ENCODE results near the gene SIM1. TPM values are rescaled to one million over a fixed set of nuclear protein-coding genes. Genes with fewer than 3 reads are reported as not detected.

SIM1 gene
- polyA plus RNA-seq, 6 donors from 2014 or later: not detected

DNA sequence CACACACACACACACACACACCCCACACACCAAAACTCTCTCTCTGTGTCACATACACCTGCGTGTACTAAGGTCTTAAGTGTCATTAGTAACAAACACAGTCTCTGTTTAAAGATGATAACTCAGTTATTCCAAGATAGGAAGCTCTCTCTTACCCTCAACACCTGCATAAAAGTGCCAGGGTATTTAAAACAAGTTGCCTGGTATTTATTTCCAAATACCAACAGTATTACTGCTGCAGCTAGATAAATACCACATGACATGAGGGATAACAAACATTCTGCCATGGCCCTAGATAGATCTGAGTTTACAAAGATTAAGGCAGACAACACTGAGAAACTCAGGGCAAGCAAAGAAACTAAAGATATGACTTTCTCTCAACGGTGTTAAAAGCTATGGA lies 118.5 kb downstream of the SIM1 start:
- DNase-seq: no peak
- H3K36me3 Mint-ChIP-seq: no peaks in the 10 kb centered on the region
- no peak overlapping the region for H3K27ac Mint-ChIP-seq
- peaks cover 0 to 3% (median 0%) of the 10 kb centered on the region in 3 donors for H3K27me3 Mint-ChIP-seq
- H3K4me1 Mint-ChIP-seq: no peaks in the 10 kb centered on the region
- H3K9me3 Mint-ChIP-seq: peaks cover 0 to 3% (median 0%) of the 10 kb centered on the region in 7 donors
- H3K4me3 Mint-ChIP-seq: no peak overlapping the region
- no peak for ATAC-seq (ENCODE audit: low read depth in 2 of 2)

DNA sequence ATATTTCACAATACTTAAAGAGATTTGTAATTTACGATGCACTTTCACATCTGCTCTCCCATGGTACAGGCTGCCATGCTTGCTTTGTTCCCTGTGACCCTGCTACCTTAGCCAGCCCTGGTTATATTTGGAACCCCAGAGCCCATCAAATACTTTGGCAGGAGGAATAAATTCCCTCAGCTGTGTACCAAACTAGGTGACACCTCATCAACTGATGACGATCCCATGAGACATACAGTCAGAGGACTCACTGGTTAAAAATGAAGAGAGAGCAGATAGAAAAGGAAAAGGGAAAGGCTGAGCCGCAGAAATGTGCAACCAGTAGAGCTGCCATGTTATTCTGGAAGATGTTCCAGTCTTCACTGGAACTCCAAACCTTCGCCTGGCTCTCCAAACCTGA lies 120.0 kb downstream of the SIM1 start:
- H3K4me1 Mint-ChIP-seq: no peaks in the 10 kb centered on the region
- DNase-seq: no peak
- no peaks in the 10 kb centered on the region for H3K36me3 Mint-ChIP-seq
- no peak for ATAC-seq (ENCODE audit: low read depth in 2 of 2)
- no peak overlapping the region for H3K4me3 Mint-ChIP-seq
- peaks cover 0 to 3% (median 0%) of the 10 kb centered on the region in 3 donors for H3K27me3 Mint-ChIP-seq
- peaks cover 0 to 6% (median 0%) of the 10 kb centered on the region in 7 donors for H3K9me3 Mint-ChIP-seq
- no peak overlapping the region for H3K27ac Mint-ChIP-seq

- Mint-ChIP-seq H3K36me3 (no peaks in the 10 kb centered on the region), H3K27ac (no peak overlapping the region), H3K27me3 (peaks cover 0 to 3% (median 0%) of the 10 kb centered on the region in 3 donors), H3K9me3 (peaks cover 0 to 7% (median 0%) of the 10 kb centered on the region in 7 donors), H3K4me3 (no peak overlapping the region), H3K4me1 (no peaks in the 10 kb centered on the region)
- ATAC-seq (ENCODE audit: low read depth in 2 of 2) (no peak), DNase-seq (no peak)
Observed at GRCh38 chr6:100344321-100344720, 120.4 kb downstream of the SIM1 start.

GRCh38 chr6:100343316-100344077 lies 121.2 kb downstream of the SIM1 start:
- Mint-ChIP-seq H3K27ac (no peak overlapping the region), H3K27me3 (peaks cover 0 to 3% (median 0%) of the 10 kb centered on the region in 3 donors), H3K4me3 (no peak overlapping the region), H3K9me3 (peaks cover 0 to 7% (median 0%) of the 10 kb centered on the region in 7 donors), H3K36me3 (no peaks in the 10 kb centered on the region), H3K4me1 (no peaks in the 10 kb centered on the region)
- no peak for DNase-seq
- no peak for ATAC-seq (ENCODE audit: low read depth in 2 of 2)

DNA sequence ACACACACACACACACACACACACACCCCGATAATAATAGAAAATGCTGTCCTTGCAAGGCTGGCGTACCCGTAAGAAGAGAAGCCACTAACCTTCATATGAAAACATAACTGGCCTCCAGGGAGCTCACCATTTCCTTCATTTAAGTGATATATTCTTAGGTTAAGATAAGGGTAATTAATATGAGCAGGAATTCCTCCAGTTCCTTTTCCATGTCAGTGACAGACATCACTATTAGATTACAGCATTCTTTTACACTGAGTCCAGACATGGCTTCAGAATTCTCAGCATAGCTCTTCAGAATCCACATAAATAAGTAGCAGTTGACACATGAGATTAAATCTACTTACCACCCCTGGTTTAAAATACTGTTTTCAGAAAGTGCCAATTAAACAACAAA lies 121.9 kb downstream of the SIM1 start:
- DNase-seq (no peak), ATAC-seq (ENCODE audit: low read depth in 2 of 2) (no peak)
- Mint-ChIP-seq H3K4me3 (no peak overlapping the region), H3K36me3 (no peaks in the 10 kb centered on the region), H3K4me1 (no peaks in the 10 kb centered on the region), H3K27me3 (peaks cover 0 to 3% (median 0%) of the 10 kb centered on the region in 3 donors), H3K27ac (no peak overlapping the region), H3K9me3 (peaks cover 0 to 7% (median 0%) of the 10 kb centered on the region in 7 donors)

DNA sequence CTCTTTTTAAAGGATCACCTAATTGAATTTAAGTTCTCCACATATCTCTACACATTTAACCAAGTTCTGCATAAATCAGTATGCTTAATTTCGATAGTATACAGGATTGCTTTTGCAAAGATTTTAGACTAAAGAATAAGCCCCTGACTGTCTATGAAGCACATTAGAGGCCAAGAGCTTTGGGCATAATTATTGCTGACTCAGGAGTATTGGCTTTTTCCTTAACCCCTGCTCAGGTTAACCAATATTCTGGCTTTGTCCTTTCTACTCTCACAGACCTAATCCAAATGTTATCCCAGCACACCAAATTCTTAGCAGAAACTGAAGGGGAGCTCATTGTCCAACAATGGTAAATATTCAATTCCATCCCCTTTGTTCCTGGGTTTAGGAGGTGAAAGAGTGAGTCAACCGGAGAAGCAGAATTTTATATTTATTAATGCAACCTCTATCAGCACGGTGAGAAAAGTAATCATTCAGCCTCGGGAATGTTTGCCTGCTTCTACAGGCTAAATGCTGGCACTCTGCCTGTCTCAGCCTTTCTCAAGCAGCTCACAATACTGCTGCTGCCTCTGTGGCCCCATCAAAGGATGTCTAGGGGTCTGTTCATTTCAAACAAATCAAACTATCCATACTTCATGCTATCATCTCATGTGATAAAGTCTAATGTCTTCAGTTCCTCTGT lies 125.0 kb downstream of the SIM1 start:
- Mint-ChIP-seq H3K9me3 (peaks cover 0 to 7% (median 0%) of the 10 kb centered on the region in 7 donors), H3K36me3 (no peaks in the 10 kb centered on the region), H3K4me1 (no peaks in the 10 kb centered on the region), H3K4me3 (no peak overlapping the region), H3K27me3 (peaks cover 0 to 3% (median 0%) of the 10 kb centered on the region in 3 donors), H3K27ac (peak overlapping the region in 1 of 6 donors; percentile 18)
- no peak for DNase-seq
- ATAC-seq (ENCODE audit: low read depth in 2 of 2): no peak

DNA sequence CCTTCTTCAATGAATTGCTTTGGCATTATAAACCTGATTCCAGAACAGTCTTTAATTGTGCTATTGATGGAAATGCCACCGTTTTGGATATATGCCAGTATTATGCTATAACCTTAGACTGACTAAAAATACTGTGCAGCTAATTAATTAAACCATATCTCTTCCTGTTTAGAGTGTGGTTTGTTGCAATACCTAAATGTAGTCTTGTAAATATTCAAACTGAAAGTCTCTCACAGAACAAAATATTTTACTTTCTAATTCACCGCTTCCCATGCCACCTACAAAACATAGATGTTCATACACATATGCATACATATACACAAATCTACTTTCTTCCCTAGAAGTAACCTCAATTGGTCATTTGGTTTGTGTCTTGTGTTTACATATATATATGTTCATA lies 126.6 kb downstream of the SIM1 start:
- Mint-ChIP-seq H3K4me1 (no peaks in the 10 kb centered on the region), H3K36me3 (no peaks in the 10 kb centered on the region), H3K4me3 (no peak overlapping the region), H3K27ac (no peak overlapping the region), H3K9me3 (peaks cover 0 to 6% (median 0%) of the 10 kb centered on the region in 7 donors), H3K27me3 (peaks cover 0 to 3% (median 0%) of the 10 kb centered on the region in 3 donors)
- no peak for ATAC-seq (ENCODE audit: low read depth in 2 of 2)
- no peak for DNase-seq

DNA sequence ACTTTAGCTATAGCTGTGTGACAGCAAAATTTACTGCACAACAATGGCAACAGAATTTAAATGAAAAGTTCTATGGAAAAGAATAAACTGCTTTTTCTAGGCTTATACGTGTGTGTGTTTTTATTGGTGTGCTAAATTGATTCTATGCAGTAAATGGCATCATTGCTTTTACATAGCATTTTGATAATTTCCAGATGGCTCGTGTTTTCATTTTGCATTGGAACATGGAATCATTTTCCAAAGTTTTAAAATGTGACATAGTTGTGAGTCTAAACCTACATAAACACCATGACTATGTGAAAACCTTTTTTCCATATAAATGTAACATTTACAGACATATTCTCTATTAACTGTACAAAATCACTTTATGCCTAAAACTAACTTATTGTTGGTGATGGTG lies 127.8 kb downstream of the SIM1 start:
- DNase-seq (no peak), ATAC-seq (ENCODE audit: low read depth in 2 of 2) (no peak)
- no peaks in the 10 kb centered on the region for H3K27me3 Mint-ChIP-seq
- no peak overlapping the region for H3K27ac Mint-ChIP-seq
- H3K36me3 Mint-ChIP-seq: no peaks in the 10 kb centered on the region
- H3K4me3 Mint-ChIP-seq: no peak overlapping the region
- H3K9me3 Mint-ChIP-seq: peaks cover 0 to 6% (median 0%) of the 10 kb centered on the region in 7 donors
- H3K4me1 Mint-ChIP-seq: no peaks in the 10 kb centered on the region

GRCh38 chr6:100335991-100336390 lies 128.7 kb downstream of the SIM1 start:
- Mint-ChIP-seq H3K9me3 (peaks cover 0 to 8% (median 2%) of the 10 kb centered on the region in 7 donors), H3K27ac (no peak overlapping the region), H3K4me1 (no peaks in the 10 kb centered on the region), H3K27me3 (no peaks in the 10 kb centered on the region), H3K36me3 (no peaks in the 10 kb centered on the region), H3K4me3 (no peak overlapping the region)
- DNase-seq (no peak), ATAC-seq (ENCODE audit: low read depth in 2 of 2) (no peak)
